GM19452 (cell line): ENCODE data around the gene SMARCD3.

Experiments
- ATAC-seq: cut with Tn5 transposase; IDR thresholded peaks from one replicate; pipeline ENCODE4 v1.9.1; 2021; ENCODE audit not compliant: unreplicated experiment

Gene SMARCD3

GRCh38 chr7:151248346-151249033 is at the start of gene SMARCD3:
Gene SMARCD3 (minus strand): TSS chr7:151248694. CDS start chr7:151248562, 132 bp downstream.
- ATAC-seq = no peak

DNA sequence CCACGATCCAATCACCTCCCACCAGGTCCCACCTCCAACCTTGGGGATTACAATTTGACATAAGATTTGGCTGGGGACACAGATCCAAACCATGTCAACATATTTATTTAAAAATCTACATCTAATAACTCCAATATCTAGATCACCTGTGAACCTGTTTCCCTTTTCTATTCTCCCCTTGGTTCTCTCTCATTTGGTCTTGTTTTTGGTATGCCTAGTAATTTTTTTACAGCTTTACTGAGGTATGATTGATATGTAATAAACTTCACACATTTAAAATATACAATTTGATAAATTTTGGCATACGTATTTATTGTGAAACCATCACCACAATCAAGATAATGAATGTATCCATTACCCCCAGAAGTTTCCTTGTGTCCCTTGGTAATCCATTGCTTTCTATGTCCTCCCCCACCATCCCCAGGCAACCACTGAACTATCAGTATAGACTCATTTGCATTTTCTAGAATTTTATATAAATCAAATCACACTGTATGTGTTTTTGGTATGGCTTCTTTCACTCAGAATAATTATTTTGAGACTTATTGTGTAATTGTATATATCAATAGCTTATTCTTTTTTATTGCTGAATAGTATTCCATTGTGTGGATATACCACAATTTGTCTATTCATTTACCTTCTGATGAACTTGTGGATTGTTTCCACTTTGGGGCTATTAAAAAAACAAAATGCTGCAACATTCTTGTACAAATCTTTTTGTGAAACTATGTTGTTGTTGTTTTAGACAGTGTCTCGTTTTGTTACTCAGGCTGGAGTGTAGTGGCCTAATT is 47.9 kb upstream of the SMARCD3 start:
- no peak for ATAC-seq

GRCh38 chr7:151292850-151293249 is 44.4 kb upstream of the SMARCD3 start:
- ATAC-seq = no peak

GRCh38 chr7:151291206-151291605 is 42.7 kb upstream of the SMARCD3 start:
- no peak for ATAC-seq

- no peak for ATAC-seq
Observed at GRCh38 chr7:151290355-151290760, 41.9 kb upstream of the SMARCD3 start.

DNA sequence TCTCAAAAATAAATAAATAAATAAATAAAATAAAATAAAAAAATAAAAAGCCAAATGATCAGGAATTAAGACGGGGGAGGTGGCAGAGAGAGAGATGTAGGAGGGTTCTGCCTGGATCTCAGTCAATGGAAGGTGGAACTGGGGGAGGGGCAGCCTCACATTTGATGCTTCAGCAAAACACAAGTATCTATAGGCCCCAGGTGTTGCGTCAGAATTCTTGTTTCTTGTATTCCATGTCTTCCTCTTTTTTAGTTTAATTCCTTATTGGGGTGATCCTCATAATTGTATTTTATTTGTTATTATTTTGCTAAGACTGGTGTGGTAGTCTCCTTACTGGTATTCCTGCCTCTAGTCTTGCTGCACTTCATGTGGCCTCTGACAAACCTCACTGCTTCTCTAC is 41.4 kb upstream of the SMARCD3 start:
- ATAC-seq = no peak

DNA sequence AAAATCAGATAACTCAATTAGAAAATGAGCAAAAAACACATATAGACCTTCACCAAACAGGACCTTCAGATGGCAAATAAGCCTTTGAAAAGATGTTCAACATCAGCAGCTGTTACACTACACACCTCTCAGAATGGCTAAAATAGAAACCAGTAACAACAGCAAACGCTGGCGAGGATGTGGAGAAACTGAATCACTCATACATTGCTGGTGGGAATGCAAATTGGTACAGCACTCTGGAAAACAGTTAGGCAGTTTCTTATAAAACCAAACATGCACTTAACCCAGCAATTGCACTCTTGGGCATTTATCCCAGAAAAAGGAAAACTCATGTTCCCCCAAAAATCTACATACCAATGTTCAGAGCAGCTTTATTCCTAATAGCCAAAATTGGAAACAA is 37.7 kb upstream of the SMARCD3 start:
- no peak for ATAC-seq

DNA sequence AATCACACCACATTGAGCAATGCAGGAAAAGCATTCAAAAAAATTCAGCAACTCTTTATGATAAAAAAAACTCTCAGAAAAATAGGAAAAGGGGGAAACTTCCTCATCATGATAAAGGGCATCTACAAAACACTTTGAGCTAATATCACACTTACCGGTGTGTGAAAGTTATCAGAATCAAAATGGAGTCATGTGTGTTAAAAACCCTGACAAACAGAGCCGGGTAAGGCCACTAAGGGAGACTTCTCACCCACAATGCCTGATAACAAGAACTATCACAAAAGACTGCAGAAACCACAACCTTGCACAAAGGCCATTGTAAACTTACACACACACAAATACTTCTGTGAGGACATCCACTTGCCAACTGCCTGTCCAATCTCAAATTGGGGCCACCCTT is 34.8 kb upstream of the SMARCD3 start:
- ATAC-seq = no peak

DNA sequence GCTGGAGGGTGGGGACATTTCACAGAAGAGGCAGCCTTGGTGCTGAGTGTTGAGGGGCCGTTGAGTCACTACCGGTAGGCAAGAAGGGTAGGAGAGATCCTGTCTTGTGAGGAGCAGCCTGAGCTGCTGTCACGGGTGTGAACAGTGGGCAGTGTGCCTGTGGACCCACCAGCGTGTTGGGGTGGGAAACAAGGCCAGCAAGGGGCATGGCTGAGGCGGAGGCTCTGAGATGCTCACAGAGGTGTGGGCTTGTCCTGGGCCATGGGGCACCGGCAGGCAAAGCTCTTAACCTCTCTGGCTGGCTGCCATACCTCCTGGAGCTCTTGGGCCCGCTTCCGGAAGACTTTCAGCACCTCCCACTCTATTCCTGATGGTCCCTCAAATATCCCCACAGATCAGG is 33.6 kb upstream of the SMARCD3 start:
- no peak for ATAC-seq

DNA sequence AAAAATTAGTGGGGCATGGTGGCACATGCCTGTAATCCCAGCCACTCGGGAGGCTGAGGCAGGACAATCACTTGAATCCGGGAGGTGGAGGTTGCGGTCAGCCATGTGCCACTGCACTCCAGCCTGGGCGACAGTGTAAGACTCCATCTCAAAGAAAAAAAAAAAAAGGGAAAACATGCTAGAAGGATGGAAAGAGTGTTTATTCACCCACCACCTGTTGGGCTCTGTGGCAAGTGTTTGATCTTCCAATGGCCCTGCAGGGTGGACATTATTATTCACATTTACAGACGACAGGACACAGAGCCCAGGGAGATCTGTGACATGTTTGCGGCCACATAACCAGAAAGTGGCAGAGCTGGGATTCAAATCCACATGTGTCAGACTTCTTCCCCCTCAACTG is 33.2 kb upstream of the SMARCD3 start:
- no peak for ATAC-seq

DNA sequence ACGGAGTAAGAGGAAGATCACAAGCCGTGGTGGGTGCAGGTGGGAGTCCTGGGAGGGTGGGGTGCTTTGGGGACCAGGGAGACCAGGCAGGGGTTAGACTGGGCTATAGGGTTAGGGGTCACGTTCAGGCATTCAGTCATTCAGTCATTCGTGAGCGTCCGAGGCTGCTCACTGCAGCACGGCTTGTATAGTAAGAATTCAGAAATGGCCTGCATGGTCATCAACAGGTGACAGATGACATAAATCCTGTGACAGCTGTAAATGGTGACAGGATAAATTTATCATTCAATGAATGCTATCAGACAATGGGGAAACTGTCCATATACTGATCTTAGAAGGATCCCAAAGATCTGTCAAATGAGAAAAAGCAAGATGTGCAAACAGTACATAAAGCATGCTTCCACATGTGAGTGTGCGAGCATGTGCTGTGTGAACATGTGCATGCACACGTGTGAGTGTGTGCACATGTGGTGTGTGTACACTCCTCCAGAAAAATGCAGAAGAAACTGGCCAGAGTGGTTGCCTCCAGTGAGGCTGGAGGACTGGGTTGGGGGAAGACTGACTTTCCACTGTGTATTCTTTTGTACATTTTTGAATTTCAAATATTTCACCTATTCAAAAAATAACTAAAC is 32.0 kb upstream of the SMARCD3 start:
- ATAC-seq = no peak

DNA sequence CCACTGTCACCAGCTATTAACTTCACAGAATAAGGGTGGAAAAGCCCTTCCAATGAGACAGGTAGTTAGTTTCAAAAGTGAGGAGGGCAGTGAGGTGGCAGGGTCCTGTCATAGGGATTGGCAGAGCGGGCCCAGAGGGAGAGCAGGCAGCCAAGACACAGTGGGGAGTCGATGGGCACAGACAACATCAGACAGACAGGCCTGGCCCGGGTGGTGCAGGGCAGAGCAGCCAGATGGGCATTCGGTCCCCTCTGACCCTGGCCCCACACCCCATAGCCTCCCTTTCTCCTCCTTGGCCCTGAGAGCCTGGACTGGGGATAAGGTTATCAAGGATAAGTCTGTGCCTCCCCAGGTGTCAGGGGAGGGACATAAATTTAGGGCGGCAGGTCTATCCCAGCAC is 31.4 kb upstream of the SMARCD3 start:
- ATAC-seq = no peak

DNA sequence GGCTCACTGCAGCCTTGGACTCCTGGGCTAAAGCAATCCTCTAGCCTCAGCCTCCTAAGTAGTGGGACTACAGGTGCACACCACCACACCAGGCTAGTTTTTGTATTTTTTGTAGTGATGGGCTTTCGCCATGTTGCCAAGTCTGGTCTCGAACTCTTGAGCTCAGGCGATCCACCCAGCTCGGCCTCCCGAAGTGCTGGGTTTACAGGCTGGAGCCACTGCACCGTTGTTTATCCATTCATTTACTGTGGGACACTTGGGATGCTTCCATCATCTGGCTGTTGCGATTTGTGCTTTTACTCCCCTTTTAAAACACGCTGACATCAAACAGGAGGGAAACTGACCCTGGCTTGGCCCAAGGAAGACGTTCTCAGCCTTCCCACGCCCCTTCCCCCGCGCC is 30.5 kb upstream of the SMARCD3 start:
- no peak for ATAC-seq

- no peak for ATAC-seq
Observed at GRCh38 chr7:151277631-151278030, 29.1 kb upstream of the SMARCD3 start.

DNA sequence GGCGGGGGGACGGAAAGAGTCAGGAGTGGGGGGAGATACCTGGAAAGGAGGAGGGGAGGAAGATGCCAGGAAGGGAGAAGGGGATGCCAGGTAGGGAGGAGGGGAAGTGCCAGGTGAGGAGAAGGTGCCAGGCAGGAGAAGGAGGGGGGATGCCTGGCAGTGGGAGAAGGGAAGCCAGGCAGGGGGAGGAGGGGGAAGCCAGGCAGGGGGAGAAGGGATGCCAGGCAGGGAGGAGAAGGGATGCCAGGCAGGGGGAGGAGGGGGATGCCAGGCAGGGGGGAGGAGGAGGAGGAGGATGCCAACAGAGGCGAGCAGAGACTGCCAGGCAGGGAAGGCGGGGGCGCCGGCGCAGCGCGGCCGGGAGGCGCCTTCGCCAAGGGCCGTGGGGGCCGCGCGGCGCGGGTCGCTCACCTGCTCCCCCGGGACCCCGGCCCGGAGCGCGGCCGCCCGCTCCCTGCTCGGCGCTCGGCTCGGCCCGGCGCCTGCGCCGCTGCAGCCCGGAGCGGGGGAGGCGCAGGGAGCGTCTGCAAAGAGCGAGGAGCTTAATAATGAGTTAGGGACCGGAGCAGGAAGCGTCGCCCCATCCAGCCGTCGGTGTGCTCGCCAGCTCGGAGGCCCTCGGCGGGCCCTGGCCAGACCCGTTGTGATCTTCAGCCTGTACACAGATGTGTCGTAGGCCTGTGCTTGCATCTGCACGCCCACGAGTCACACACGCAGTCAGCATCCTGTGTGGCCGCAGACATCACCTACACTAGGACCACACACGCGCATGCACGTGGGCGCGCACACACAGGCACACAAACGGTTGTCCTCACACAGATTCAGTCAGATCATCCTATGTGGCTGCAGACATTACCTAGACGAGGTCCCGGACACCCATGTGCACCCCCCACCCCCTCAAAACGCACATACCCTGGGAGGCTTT is 28.4 kb upstream of the SMARCD3 start:
- no peak for ATAC-seq

DNA sequence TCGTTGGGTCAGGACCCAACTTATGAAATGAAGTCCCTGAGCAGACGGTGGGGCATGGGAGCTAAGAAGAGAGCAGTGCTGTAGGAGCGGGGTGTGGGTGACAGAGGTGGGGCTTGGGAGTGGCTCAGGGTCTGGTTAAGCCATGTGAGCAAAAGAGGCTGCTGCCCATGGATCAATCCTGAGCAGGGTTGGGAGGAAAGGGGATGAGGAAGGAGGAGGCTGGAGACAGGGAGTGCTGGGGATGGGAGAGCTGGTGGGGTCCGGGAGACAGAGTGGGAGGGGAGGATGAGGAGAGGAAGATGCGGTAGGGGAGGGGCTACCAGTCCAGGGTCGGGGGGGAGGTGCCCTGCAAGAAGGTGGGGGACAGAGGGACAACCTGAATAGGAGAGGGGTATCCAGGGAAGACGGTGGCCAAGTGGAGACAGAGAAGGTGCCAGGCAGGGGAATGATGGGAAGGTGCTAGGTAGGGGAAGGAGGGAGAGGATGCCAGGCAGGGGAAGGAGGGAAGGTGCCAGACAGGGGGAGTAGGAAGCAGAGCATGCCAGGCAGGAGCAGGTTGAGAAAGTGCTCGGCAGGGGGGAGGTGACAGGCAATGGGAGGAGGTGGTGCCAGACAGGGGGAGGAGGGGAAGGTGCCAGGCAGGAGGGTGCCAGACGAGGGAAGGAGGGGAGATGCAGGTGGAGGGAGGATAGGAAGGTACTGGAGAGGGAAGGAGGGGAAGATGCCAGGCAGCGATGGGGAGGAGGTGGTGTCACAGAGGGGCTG is 27.5 kb upstream of the SMARCD3 start:
- ATAC-seq = no peak

- ATAC-seq = no peak
Observed at GRCh38 chr7:151274936-151275812, 26.7 kb upstream of the SMARCD3 start.

GRCh38 chr7:151274396-151274795 is 25.9 kb upstream of the SMARCD3 start:
- no peak for ATAC-seq

DNA sequence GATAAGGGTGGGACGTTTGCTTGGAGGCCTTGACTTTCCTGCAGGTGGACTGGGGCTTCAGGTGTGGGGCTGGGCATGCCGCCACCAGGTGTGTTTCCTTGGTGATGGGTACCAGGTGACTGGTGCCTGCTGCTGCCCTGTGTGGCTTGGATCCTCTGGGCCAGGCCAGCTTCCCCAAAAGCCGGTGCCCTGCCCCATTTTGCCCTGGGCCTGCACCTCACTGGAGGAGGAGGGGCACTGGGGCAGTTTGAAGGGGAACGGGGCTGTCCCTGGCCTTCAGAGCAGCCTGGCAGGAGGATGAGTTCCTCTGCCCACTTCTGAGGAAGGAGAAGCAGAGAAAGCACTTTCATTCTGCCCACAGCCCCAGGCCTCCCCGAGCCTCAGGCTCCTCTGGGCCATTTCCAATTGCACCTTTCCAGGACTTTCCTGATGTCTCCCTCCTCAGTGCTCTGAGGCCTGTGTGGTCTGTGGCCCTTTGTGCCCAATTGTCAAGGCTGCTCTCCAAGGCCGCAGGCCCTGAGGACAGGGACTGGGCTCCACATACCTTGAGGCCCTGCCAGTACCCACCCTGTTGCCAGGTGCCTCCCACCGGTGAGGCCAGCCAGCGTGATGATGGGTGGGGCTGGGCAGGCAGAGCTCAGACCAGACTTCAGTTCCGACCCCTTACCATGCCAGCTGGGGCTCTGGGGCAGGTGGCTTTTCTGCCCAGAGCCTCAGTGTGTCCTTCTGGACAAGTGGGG is 25.3 kb upstream of the SMARCD3 start:
- ATAC-seq = no peak
